ENCODE results near the gene GEMIN2.
A peak's percentile ranks its signal among the peaks of the same experiment; 100 is the strongest.
"Not testable (repeated sequence)": the region's sequence is repeated elsewhere in the genome, so short reads cannot be mapped to it uniquely, and the experiment has no call there.

GEMIN2 gene

GRCh38 chr14:39114073-39114838 lies at the start of gene GEMIN2:
TSS of gene GEMIN2 (plus strand) at chr14:39114323. CDS start at chr14:39114339, 16 bp downstream.
- peak; percentile 95 to 96 for DNase-seq

GRCh38 chr14:39069169-39069805 lies 44.8 kb upstream of the GEMIN2 start:
- not testable (repeated sequence) for DNase-seq

GRCh38 chr14:39069923-39070322 lies 44.2 kb upstream of the GEMIN2 start:
- DNase-seq = no peak

- DNase-seq = no peak
Observed at GRCh38 chr14:39071096-39071495, 43.0 kb upstream of the GEMIN2 start.

- DNase-seq = no peak
Observed at GRCh38 chr14:39080886-39081285, 33.2 kb upstream of the GEMIN2 start.

- no peak for DNase-seq
Observed at GRCh38 chr14:39083127-39083526, 31.0 kb upstream of the GEMIN2 start.

- DNase-seq = no peak
Observed at GRCh38 chr14:39085933-39086332, 28.2 kb upstream of the GEMIN2 start.

GRCh38 chr14:39087493-39087892 lies 26.6 kb upstream of the GEMIN2 start:
- DNase-seq = no peak

- DNase-seq = peak in 1 of 2 experiments; percentile 5
Observed at GRCh38 chr14:39090548-39091111, 23.5 kb upstream of the GEMIN2 start.

- DNase-seq = no peak
Observed at GRCh38 chr14:39091716-39092115, 22.4 kb upstream of the GEMIN2 start.

GRCh38 chr14:39094515-39094914 lies 19.6 kb upstream of the GEMIN2 start:
- peak in 1 of 2 experiments; percentile 3 for DNase-seq

- no peak for DNase-seq
Observed at GRCh38 chr14:39097159-39097558, 17.0 kb upstream of the GEMIN2 start.

GRCh38 chr14:39099215-39099614 lies 14.9 kb upstream of the GEMIN2 start:
- DNase-seq = not testable (repeated sequence)

GRCh38 chr14:39099748-39100147 lies 14.4 kb upstream of the GEMIN2 start:
- DNase-seq = no peak

GRCh38 chr14:39102265-39102968 lies 11.7 kb upstream of the GEMIN2 start:
- peak in 1 of 2 experiments; percentile 27 for DNase-seq

- peak; percentile 89 to 90 for DNase-seq
Observed at GRCh38 chr14:39102969-39103957, 10.9 kb upstream of the GEMIN2 start, which contains the start of gene SEC23A. TSS of gene SEC23A (minus strand) at chr14:39103235. CDS start at chr14:39096118, 7,117 bp downstream.

GRCh38 chr14:39104078-39104801 lies 9.9 kb upstream of the GEMIN2 start:
- DNase-seq = not testable (repeated sequence)

GRCh38 chr14:39107591-39107996 lies 6.5 kb upstream of the GEMIN2 start:
- DNase-seq = no peak

- no peak for DNase-seq
Observed at GRCh38 chr14:39108791-39109190, 5.3 kb upstream of the GEMIN2 start.

GRCh38 chr14:39109893-39110715 lies 4.0 kb upstream of the GEMIN2 start:
- no peak for DNase-seq

Measured in activated T-cell treated with anti-CD3 and anti-CD28 coated beads, Interleukin-2, amount 50 U/mL, for 48 hours (primary cell).